Stimulated activated CD4-positive, alpha-beta T cell treated with anti-CD3 and anti-CD28 coated beads, Interleukin-2, amount 100 ng/mL, for 4 hours (primary cell): ENCODE measurements around the gene KRT37.
"Not testable (repeated sequence)": the region's sequence is repeated elsewhere in the genome, so short reads cannot be mapped to it uniquely, and the experiment has no call there.

Experiments used
- DNase-seq: peaks from one replicate; pipeline ENCODE4 v3.0.0-alpha.2; 2020; ENCODE audit warnings: low read depth

KRT37 gene

DNA sequence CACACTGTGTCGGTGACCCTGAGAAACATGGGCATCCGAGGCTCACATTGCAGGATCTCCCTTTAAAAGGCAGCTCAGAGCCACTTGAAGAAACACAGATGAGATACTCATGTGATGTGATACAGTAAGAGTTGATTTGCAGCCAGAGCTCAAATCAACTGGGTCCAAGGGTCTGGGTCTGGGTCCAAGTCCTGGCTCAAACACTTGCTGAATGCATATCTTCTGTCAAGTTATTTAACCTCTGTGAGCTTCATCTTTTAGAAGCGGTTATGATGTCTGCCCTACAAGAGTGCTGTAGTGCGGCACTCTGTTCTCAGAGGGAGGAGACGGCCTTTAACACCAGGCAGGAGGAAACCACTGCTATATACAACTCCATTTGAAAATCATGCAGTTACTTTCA, 10.0 kb upstream of the KRT37 start:
- no peak for DNase-seq

DNA sequence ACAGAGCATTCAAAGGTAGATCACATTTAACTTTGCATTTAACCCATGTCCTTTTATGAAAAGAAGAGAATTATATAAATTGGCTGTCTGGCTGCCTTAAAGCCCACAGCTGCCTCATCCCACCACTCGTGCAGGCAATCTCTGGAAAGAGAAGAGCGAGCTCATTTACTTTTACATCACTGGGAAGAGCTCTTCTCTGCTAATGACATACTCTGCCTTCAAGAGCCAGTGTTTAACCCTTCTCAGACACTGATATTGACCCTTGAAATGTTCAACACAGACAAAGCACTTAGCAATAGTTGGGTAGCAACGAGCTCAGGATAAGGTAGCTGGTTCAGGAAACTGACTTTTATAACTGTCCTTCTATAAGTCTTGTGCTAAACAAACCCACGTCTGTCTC, 9.6 kb upstream of the KRT37 start:
- DNase-seq, result no peak

GRCh38 chr17:41433586-41433985, 9.2 kb upstream of the KRT37 start:
- DNase-seq, result no peak

GRCh38 chr17:41430376-41430775, 6.0 kb upstream of the KRT37 start:
- DNase-seq, result not testable (repeated sequence)

DNA sequence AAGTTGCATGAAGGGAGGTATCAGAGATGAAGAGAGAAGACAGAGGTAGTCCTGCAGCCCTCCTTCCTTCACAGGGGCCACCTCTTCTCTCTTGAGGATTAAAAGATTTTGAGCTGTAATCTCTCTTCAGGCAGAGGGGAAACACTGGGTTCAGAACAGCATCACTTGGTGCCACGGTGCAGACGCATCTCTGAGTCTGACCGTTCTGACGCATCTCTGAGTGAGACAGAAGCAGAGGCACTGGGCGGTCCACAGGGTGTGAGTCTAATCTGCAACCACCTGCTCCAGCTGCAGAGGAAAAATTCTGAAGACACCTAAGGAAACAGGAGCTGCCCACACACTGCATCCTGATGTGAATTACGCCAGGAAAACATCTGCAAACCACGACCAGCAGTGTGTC, 5.3 kb upstream of the KRT37 start:
- DNase-seq, result no peak

DNA sequence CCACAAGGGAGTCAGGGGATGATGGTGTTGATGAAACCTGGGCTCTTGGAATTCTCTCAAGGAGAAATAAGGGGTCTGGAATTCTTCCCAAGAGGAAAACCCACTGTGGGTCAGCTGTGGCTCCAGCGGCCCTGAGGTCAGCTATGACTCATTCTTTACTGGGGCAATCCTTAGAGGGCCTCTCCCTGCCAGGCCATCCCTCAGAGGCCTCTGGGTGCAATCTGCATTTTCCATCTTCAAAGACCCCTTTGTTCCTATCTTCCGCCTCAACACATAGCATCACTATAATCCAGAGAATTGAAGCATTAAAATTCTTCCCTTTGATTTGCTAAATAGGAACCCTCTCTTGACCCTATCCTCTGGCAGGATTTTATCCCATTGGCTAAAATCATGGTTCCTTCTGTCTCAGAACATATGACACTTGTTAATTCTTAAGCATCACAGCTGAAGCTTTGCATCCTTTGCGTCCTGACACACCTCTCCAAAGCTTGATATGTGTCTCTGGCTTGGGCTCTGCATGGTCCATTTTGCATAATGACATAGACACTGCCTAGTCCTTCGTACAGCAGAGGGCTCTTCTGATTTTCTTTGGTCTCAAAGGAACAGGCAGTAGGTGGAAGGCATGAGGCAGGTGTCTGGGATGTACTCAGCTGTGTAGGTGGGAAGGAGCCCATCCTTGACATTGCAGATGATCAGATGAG, 4.4 kb upstream of the KRT37 start:
- no peak for DNase-seq

- not testable (repeated sequence) for DNase-seq
Measured at GRCh38 chr17:41422586-41422985, 1.8 kb downstream of the KRT37 start.

GRCh38 chr17:41421617-41422016, 2.8 kb downstream of the KRT37 start:
- DNase-seq, result no peak

GRCh38 chr17:41421116-41421515, 3.3 kb downstream of the KRT37 start:
- DNase-seq, result no peak

- no peak for DNase-seq
Measured at GRCh38 chr17:41420134-41420533, 4.3 kb downstream of the KRT37 start.

GRCh38 chr17:41419716-41420115, 4.7 kb downstream of the KRT37 start:
- DNase-seq, result no peak

DNA sequence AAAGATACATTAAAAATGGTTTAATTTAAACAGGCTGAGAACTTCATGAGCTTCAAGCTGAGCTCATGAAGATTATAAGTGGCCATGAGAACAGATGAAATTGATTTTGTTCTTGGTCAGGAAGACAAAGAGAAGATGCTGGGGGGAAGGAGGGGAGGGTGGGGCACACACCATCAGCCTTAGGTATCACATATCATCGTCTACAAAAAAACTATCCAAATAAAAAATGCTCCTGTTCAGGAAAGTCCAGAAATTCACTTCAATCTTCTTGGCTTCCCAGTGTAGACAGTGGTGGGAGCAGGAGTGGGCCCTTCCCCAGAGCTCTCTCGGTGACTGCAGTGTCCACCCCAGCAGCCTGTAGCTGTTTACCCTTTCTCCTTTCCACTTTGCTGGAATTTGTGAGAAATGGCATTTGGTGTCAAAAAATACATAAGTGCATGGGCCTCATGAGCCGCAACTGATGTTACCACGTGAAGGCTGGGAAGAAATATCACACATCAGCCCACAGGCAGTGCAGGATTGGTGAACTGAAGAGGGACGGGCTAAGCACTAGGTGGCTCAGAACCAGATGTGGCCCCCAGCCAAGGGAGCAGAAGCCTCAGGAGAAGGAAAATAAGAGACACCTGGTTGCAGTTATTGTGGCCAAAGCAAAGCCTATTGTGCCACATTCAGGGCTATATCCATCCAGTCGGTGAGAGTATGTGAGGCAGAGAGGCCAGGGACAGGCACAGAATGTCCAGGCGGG, 6.1 kb downstream of the KRT37 start:
- DNase-seq, result no peak

GRCh38 chr17:41417576-41418015, 6.8 kb downstream of the KRT37 start:
- no peak for DNase-seq

DNA sequence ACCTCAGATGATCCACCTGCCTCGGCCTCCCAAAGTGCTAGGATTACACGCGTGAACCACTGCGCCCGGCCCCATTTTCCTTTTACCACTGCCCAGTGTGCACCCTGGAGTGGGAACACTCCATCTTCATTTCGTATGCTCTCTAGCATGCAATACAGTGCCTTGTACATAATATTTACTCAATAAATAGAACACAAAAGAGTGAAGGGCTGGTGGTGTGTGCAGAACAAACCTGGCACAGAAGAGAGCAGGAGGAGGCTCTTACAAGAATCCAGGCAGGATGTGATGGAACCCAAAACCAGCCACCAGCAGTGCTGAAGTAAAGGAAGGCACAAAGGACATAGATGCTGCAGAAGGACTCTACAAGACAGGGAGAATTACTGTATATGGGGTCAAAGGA, 7.3 kb downstream of the KRT37 start:
- DNase-seq, result no peak

DNA sequence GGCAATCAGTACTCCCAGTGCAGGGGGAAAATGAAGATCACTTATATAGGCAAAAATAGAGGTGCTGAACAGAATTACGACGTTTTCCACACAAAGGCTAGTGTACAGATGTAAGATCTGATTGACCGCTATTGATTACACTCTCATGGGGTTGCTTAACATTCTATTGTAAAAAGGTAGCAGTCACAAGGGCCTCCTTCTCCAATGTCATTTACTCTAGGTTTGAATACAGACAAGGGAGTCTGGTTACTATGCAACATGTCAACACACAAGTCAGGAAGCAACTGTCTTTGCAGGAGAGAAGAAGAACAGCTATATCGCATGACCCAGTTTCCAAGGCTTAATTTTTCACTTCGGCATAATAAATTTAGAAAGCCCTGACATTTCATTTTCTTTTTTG, 7.9 kb downstream of the KRT37 start:
- no peak for DNase-seq

DNA sequence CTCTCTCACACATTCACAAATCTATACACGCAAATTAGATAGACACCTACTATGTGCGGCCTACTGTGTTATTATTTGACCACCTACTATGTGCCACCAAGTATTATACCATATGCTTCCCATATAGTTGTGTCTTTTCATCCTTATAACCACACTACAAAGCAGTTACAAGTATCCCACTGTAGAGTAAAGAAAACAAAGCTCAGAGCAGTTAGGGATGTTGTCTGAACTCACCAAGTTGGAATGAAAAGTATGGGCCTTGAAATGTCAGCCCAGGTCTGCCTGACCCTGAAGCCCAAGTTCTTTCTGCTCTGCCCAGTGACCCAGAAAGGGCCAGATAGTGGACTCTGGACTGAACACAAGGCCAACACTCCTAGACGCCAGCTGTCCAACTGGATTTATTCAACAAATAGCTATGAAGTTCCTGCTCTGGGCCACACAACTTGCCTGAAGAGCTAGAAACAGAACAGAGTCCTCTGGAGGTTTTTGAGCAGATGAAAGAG, 8.5 kb downstream of the KRT37 start:
- no peak for DNase-seq

- no peak for DNase-seq
Measured at GRCh38 chr17:41415411-41415810, 9.0 kb downstream of the KRT37 start.

GRCh38 chr17:41413982-41414381, 10.4 kb downstream of the KRT37 start:
- no peak for DNase-seq

- no peak for DNase-seq
Measured at GRCh38 chr17:41413353-41413957, 10.9 kb downstream of the KRT37 start.

GRCh38 chr17:41411072-41411840, 13.1 kb downstream of the KRT37 start:
- no peak for DNase-seq

- no peak for DNase-seq
Measured at GRCh38 chr17:41407226-41407625, 17.2 kb downstream of the KRT37 start.

DNA sequence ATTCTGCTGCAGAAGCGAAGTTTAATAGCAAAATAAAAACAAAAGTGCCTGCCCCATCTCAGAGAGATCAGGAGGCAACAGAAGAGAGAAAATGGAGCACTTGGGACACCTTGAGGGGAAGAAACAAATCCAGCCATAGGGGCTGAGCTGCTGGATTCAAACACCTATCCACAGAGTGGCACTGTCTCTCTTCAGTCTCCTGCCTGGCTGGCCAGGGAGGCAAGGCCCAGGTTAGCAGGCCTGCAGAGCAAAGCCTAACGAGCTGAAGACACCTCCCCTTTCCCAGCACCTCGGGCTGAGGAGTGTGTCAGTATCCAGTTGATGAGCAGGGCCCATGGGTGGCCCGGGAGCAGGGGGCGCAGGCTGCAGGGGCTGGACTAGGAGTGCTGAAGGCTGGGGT, 18.2 kb downstream of the KRT37 start:
- DNase-seq, result no peak
